ENCODE data around the gene STK39.

Gene STK39

GRCh38 chr2:167955264-167955906 lies 292.0 kb downstream of the STK39 start:
- no peak for DNase-seq (ENCODE audit: low read depth)

GRCh38 chr2:167954495-167954894 lies 292.9 kb downstream of the STK39 start:
- no peak for DNase-seq (ENCODE audit: low read depth)

- DNase-seq (ENCODE audit: low read depth): no peak
Observed at GRCh38 chr2:167953776-167954175, 293.6 kb downstream of the STK39 start.

GRCh38 chr2:167950571-167950970 lies 296.8 kb downstream of the STK39 start:
- no peak for DNase-seq (ENCODE audit: low read depth)

GRCh38 chr2:167946441-167946841 lies 301.0 kb downstream of the STK39 start:
- DNase-seq (ENCODE audit: low read depth): no peak

- DNase-seq (ENCODE audit: low read depth): no peak
Observed at GRCh38 chr2:167945660-167946368, 301.6 kb downstream of the STK39 start.

GRCh38 chr2:167944825-167945659 lies 302.4 kb downstream of the STK39 start:
- DNase-seq (ENCODE audit: low read depth): no peak

- no peak for DNase-seq (ENCODE audit: low read depth)
Observed at GRCh38 chr2:167943897-167944296, 303.5 kb downstream of the STK39 start.

- no peak for DNase-seq (ENCODE audit: low read depth)
Observed at GRCh38 chr2:167943368-167943767, 304.0 kb downstream of the STK39 start.

GRCh38 chr2:167942366-167943081 lies 304.9 kb downstream of the STK39 start:
- no peak for DNase-seq (ENCODE audit: low read depth)

- no peak for DNase-seq (ENCODE audit: low read depth)
Observed at GRCh38 chr2:167941604-167942003, 305.8 kb downstream of the STK39 start.

- DNase-seq (ENCODE audit: low read depth): no peak
Observed at GRCh38 chr2:167940734-167941507, 306.5 kb downstream of the STK39 start.

- no peak for DNase-seq (ENCODE audit: low read depth)
Observed at GRCh38 chr2:167940346-167940725, 307.1 kb downstream of the STK39 start.

GRCh38 chr2:167939514-167940345 lies 307.7 kb downstream of the STK39 start:
- DNase-seq (ENCODE audit: low read depth): no peak

- DNase-seq (ENCODE audit: low read depth): no peak
Observed at GRCh38 chr2:167937403-167937802, 310.0 kb downstream of the STK39 start.

- DNase-seq (ENCODE audit: low read depth): no peak
Observed at GRCh38 chr2:167935803-167936110, 311.6 kb downstream of the STK39 start.

GRCh38 chr2:167933097-167933814 lies 314.1 kb downstream of the STK39 start:
- no peak for DNase-seq (ENCODE audit: low read depth)

- DNase-seq (ENCODE audit: low read depth): no peak
Observed at GRCh38 chr2:167932123-167932693, 315.2 kb downstream of the STK39 start.

GRCh38 chr2:167929484-167929883 lies 317.9 kb downstream of the STK39 start:
- DNase-seq (ENCODE audit: low read depth): no peak

- no peak for DNase-seq (ENCODE audit: low read depth)
Observed at GRCh38 chr2:167928434-167928833, 319.0 kb downstream of the STK39 start.
